Cardiac fibroblast (primary cell): Measurements from ENCODE around the gene CRACR2A.

Experiments
- DNase-seq, 2 donors: peaks; one replicate each; pipeline versions ENCODE4 v3.0.0 to v3.0.0-alpha.2; 2010; ENCODE audit warnings: low read depth in 2 of 2
- H3K4me3 ChIP-seq, 2 donors: replicated peaks in 1 of 2; 1 replicate in 1 of 2; 2 replicates in 1 of 2; pipeline ENCODE4 v1.5.1; 2011; ENCODE audit warnings: low read depth in 2 of 2, low read length in 2 of 2, mild to moderate bottlenecking in 2 of 2, moderate library complexity in 1 of 2
- CTCF ChIP-seq: IDR thresholded peaks from one replicate; pipeline ENCODE4 v1.5.1; 2011; ENCODE audit warnings: low read depth, mild to moderate bottlenecking, low read length, inconsistent platforms

CRACR2A gene

DNA sequence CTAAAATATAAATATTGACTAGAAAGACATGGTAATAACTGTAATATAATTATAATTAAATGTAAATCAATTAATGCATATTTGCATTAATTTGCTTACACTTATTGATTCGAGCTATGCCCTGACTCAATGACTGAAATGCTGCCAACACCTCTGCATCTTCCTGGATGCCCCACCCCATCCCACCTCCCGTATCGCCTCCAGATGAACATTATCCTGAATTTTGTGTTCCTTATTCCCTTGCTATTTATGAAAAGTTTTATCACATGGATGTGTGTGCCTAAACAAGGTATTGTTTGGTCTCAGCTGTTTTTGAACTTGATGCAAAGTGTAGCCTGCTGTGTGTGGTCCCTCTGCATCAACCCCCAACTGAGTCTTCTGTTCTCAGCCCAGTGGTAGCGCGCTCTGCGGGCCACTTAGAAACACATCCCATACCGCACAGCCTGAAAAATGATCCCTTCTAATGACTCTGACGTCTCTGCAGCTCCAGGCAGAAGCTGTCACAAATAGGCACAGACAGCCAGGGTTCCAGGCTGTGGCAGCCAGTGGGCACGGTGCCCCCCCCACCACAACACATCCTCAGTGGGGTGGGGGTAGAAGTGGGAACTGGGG is 165.4 kb downstream of the CRACR2A start:
- DNase-seq, result no peak
- H3K4me3 ChIP-seq, result no peak overlapping the region
- TF ChIP-seq CTCF, result no peak

DNA sequence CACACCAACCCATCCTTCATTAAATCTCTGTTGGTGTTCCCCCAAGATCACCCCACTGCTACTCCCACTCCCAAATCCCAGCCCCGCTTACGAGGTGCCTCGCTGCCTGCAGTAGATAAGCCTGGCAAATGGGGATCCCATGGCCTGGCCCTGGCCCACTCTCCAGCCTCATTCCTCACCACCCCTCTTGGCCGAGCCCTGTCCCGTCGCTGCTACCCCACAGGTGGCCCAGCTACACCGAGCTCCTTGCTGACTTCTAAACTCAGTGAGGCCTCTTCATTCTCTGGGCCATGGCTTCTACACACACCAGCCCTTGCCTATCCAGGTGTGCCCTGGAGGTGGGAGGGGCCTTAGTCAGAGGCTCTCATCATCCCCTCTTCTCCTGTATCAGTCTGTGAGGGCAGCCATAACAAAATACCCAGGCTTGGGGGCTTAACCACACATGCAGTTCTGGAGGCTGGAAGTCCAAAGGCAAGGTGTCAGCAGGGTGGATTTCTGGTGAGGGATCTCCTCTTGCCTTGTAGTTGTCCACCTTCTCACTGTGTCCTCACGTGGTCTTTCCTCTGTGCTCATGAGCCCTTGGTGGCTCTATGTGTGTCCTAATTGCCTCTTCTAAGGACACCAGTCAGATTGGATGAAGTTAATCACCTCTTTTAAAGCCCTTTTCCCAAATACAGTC is 169.1 kb downstream of the CRACR2A start:
- no peak for DNase-seq
- TF ChIP-seq CTCF, result no peak

GRCh38 chr12:3580094-3580749 is 172.7 kb downstream of the CRACR2A start:
- no peak for DNase-seq
- TF ChIP-seq CTCF, result no peak
- no peak overlapping the region for H3K4me3 ChIP-seq

More for the DNA sequence above, 169.1 kb downstream of the CRACR2A start:
- no peak overlapping the region for H3K4me3 ChIP-seq

- H3K4me3 ChIP-seq, result no peak overlapping the region
- DNase-seq, result no peak
- TF ChIP-seq CTCF, result no peak
Observed at GRCh38 chr12:3579446-3580093, 173.3 kb downstream of the CRACR2A start.

GRCh38 chr12:3578557-3578956 is 174.4 kb downstream of the CRACR2A start:
- H3K4me3 ChIP-seq, result no peak overlapping the region
- DNase-seq, result no peak
- TF ChIP-seq CTCF, result no peak

- no peak for TF ChIP-seq CTCF
- no peak for DNase-seq
- no peak overlapping the region for H3K4me3 ChIP-seq
Observed at GRCh38 chr12:3576891-3577290, 176.0 kb downstream of the CRACR2A start.
